ENCODE results near the gene NR2F1.

DNA sequence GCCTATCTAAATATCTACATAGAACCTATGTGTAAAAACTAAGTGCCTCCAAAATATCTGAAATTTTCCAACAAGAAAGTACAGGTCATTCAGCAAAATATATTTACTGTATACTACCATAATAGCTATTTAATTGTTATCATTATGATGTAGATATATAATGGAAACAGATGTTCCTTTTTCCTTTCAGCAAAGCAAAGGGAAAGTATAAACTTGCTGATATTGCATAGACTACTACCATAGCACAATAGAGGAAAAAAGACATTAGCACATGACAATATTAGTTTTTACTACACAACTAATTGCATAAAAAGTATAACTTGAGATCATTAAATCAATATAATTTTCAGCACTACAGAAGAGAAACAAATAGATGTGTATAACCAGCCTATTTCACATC is 16.9 kb upstream of the NR2F1 start:
- TF ChIP-seq, protein P1, sequence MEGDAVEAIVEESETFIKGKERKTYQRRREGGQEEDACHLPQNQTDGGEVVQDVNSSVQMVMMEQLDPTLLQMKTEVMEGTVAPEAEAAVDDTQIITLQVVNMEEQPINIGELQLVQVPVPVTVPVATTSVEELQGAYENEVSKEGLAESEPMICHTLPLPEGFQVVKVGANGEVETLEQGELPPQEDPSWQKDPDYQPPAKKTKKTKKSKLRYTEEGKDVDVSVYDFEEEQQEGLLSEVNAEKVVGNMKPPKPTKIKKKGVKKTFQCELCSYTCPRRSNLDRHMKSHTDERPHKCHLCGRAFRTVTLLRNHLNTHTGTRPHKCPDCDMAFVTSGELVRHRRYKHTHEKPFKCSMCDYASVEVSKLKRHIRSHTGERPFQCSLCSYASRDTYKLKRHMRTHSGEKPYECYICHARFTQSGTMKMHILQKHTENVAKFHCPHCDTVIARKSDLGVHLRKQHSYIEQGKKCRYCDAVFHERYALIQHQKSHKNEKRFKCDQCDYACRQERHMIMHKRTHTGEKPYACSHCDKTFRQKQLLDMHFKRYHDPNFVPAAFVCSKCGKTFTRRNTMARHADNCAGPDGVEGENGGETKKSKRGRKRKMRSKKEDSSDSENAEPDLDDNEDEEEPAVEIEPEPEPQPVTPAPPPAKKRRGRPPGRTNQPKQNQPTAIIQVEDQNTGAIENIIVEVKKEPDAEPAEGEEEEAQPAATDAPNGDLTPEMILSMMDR (conservative IDR thresholded peaks at IDR 0.05 in 1 of 2, IDR thresholded peaks at IDR 0.05 in 1 of 2; ENCODE audit: extremely low read depth in 1 of 2, insufficient read depth in 1 of 2, low read depth in 1 of 2, low read length in 2 of 2), result no peak
- no peak for TF ChIP-seq EZH2 (IDR thresholded peaks at IDR 0.05; ENCODE audit: borderline replicate concordance, low read length)
